ENCODE measurements around the gene TYW5. TPM values are rescaled to one million over a fixed set of nuclear protein-coding genes. Genes with fewer than 3 reads are reported as not detected.

TYW5 gene
- total and polyA plus RNA-seq, 9 donors, result 5.9 to 8.8 (median 7.4) TPM

Other genes starting within 250 kb of the TYW5 start
- 2.6 TPM for gene FTCDNL1, start 104.3 kb downstream of the TYW5 start, total RNA-seq
- gene FTCDNL1, start 104.3 kb downstream of the TYW5 start, polyA plus RNA-seq (ENCODE audit: insufficient read depth in 1 of 8, insufficient read length in 8 of 8, low replicate concordance in 1 of 8), result 1 to 10 TPM; 1.4 to 4.4 (median 1.9) TPM
- 5.7 TPM for gene C2orf69, start 44.2 kb downstream of the TYW5 start, total RNA-seq
- 10 to 100 TPM in 2 of 8 donors, 1 to 10 TPM in 6; 7.2 to 12.7 (median 8.8) TPM for gene C2orf69, start 44.2 kb downstream of the TYW5 start, polyA plus RNA-seq (ENCODE audit: insufficient read depth in 1 of 8, insufficient read length in 8 of 8, low replicate concordance in 1 of 8)
- 13.4 TPM for gene MAIP1, start 91 bp upstream of the TYW5 start, total RNA-seq
- gene MAIP1, start 91 bp upstream of the TYW5 start, polyA plus RNA-seq (ENCODE audit: insufficient read depth in 1 of 8, insufficient read length in 8 of 8, low replicate concordance in 1 of 8), result 10 to 100 TPM; 16.2 to 21.3 (median 18.5) TPM

Measured in muscle of leg (tissue), 9 donors.